GM12892 (cell line): Measurements from ENCODE around the gene NFKBIA.

Experiments used
- DNase-seq: peaks from one replicate; pipeline ENCODE4 v3.0.0; 2011; ENCODE audit not compliant: insufficient read length
- FAIRE-seq: peaks from 2 replicates; lab custom pipeline; 2011; peaks lifted over from hg19 to GRCh38; lab: Jason Lieb, UNC
- POLR2A ChIP-seq: IDR thresholded peaks from 2 replicates; pipeline ENCODE4 v1.6.1; 2011; ENCODE audit warnings: low read depth, low read length, control low read depth
- POLR2AphosphoS5 ChIP-seq: IDR thresholded peaks from 2 replicates; pipeline ENCODE4 v1.6.1; 2011; ENCODE audit warnings: low read depth, low read length, control low read depth
- TAF1 ChIP-seq: IDR thresholded peaks from 2 replicates; pipeline ENCODE4 v1.6.1; 2011; ENCODE audit warnings: low read depth, mild to moderate bottlenecking, control low read depth, low read length, borderline replicate concordance

The NFKBIA gene

DNA sequence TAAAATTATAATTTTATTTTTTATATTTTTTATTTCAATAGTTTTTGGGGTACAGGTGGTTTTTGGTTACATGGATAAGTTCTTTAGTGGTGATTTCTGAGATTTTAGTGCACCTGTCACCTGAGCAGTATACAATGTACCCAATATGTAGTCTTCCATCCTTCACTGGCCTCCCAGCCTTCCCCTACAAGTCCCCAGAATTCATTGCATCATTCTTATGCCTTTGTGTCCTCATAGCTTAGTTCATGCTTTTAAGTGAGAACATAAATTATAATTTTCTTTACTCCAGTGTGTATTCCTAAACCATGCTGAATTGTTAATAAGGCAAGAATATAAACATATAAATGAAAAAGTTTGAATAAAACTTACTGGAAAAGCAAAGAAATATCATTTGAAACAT lies 19.1 kb upstream of the NFKBIA start:
- DNase-seq (no peak), FAIRE-seq (no peak)
- TF ChIP-seq TAF1 (no peak), POLR2AphosphoS5 (no peak), POLR2A (no peak)

DNA sequence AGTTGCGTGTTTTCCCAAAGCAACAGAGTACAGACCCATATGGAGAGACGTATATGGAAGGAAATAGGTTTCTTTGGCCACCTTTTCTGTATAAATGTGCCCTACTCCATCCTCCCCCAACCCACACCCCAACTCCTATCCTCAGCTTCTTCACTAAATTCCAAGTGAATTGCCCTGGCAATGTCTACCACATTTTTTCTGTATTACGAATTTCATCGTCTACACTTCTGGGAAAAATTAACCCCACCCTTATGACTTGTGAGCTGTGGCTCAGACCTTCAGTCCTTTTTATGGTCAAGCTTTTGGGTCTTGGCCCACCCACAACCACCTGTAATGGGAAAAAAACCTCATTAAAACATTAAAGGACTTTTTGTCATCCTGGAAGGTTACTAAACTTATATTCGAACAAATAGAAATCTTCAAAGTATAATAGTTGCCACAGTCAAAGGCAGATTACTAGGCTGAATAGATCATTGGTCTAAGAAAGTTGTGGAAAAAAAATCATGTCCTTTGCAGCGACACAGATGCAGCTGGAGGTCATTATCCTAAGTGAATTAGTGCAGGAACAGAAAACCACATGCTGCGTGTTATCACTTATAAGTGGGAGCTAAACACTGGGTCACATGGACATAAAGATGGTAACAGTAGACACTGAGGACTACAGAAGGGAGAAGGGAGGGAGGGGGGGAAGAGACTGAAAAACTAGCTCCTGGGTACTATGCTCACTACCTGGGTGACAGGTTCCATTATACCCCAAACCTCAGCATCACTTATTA lies 15.7 kb upstream of the NFKBIA start:
- DNase-seq: no peak
- FAIRE-seq: no peak
- no peak for TF ChIP-seq TAF1
- TF ChIP-seq POLR2A: no peak
- no peak for TF ChIP-seq POLR2AphosphoS5

DNA sequence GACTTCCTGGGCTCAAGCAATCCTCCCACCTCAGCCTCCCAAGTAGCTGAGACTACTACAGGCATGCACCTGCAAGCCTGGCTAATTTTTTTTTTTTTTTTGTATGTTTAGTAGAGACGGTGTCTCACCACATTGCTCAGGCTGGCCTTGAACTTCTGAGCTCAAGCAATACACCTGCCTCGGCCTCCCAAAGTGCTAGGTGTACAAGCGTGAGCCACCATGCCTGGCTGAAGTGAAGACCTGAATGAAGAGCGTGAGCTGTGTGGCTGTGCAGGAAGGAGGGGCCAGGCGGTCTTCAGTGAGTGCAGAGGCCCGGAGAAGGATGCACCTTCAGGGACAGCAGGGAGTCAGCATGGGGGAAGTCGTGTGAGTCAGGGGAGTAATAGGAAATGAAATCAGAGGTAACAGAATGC lies 14.9 kb upstream of the NFKBIA start:
- TF ChIP-seq POLR2AphosphoS5: no peak
- no peak for TF ChIP-seq POLR2A
- no peak for TF ChIP-seq TAF1
- DNase-seq (no peak), FAIRE-seq (no peak)

DNA sequence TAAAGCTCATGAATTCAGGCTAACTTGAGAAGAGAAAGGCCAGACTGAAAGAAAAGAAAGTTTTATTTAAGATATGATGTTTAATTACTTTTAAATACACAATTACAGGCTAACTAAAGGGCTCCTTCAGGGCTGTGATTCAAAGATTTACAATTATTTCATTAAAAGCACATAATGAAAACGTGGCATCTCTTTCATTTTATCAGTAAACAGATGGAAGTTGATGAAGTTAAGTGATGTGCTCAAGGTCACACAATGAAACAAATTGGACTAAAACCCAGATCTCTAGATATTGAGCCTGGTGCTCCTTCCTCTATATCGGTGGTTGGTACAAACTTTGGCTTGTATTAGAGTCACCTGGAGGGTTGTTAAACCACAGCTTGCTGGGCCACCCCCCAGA lies 13.5 kb upstream of the NFKBIA start:
- no peak for DNase-seq
- no peak for TF ChIP-seq POLR2A
- no peak for TF ChIP-seq POLR2AphosphoS5
- no peak for TF ChIP-seq TAF1
- no peak for FAIRE-seq

DNA sequence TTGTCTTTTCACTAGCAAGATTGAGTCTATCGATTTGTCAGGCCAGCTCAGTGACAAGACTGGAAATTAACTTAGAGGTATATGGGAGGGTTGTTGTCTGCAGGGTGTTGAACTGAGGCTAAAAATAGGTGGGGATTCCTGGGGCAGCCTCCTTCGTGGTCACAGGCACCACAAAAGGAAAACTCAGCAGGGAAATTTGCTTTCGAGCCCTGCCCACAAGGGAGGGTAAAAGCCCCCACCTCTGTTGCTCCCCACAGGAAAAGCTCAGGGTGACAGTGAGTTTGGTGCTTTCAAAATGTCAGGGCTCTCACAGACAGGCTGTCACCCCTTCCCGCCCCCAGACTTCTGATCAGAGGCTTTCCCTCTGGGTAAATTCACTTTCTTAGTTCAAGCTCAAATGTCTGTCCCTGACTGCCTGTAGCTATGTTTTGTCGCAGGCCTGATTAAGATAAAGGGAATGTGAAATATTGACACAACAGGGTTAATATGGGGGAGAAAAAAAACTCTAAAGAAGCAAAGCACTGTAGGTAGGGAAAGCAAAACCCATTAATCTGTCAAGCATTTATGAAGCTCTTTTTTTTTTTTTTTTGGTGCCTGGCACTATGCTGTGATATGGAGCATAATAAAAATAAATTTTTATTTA lies 11.7 kb upstream of the NFKBIA start:
- no peak for TF ChIP-seq TAF1
- no peak for TF ChIP-seq POLR2A
- no peak for TF ChIP-seq POLR2AphosphoS5
- DNase-seq: no peak
- FAIRE-seq: peak; percentile 48

DNA sequence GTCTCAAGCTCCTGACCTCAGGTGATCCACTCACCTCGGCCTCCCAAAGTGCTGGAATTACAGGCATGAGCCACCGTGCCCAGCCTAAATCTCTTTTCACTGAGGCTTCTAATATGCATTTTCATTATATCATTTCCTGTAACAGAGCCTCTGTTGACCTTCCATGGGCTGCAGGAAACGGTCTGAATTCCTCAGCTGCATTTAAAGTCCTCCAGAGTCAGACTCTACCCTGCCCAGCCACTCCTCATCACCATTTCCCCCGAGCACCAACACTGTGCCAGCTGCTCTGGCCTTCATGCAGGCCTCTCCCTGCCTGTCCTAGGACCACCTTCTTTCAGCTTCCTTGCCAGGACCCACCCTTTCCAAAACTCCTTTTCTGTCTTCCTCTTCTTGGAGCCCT lies 9.8 kb upstream of the NFKBIA start:
- FAIRE-seq (no peak), DNase-seq (no peak)
- TF ChIP-seq TAF1: no peak

DNA sequence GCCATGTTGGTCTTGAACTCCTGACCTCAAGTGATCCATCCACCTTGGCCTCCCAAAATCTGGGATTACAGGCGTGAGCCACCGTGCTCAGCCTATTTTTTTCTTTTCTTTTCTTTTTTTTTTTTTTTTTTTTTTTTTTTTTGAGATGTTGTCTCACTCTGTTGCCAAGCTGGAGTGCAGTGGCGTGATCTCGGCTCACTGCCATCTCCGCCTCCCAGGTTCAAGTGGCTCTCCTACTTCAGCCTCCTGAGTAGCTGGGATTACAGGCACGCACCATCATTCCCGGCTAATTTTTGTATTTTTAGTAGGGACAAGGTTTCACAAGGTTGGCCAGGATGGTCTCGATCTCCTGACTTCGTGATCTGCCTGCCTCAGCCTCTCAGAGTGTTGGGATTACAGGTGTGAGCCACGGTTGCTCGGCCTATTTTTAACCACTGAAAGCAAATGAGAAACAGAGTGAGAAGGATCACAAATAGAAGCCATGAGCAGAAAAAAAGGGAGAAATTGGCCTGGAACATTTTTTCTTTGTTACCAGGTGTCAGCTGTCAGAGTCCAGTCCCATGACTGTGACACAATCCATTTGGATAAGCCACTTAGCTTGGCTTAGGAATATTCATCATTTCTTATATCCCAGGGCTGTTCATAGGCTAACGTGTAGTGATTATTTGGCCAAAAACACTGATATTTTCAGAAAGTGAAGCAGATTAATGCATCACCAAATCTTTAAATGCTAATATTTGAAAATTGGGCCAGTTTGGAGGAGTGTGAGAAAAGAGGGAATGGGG lies 7.9 kb upstream of the NFKBIA start:
- FAIRE-seq: no peak
- no peak for DNase-seq
- TF ChIP-seq POLR2AphosphoS5: no peak
- TF ChIP-seq TAF1: no peak
- TF ChIP-seq POLR2A: no peak

DNA sequence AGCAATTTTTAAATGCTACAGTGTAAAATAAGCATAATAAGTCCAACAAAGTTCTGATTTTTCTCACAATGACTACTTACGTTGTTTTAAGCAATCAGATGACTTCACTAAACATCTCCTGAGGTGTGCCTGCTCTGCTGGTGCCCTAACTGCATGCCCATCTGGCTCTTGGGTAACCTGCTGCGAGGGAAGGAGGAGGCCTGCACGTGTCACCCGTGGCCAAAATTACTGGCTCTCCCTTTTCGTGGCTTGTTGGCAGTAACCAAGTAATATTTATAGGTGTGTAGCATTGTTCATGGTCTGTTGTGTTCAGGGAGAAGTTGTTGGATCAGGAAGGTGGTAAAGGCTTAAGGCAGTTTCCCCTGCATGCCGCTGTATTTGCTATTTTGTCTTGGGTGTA lies 6.3 kb upstream of the NFKBIA start:
- no peak for TF ChIP-seq POLR2A
- no peak for TF ChIP-seq TAF1
- no peak for TF ChIP-seq POLR2AphosphoS5
- FAIRE-seq (no peak), DNase-seq (no peak)

DNA sequence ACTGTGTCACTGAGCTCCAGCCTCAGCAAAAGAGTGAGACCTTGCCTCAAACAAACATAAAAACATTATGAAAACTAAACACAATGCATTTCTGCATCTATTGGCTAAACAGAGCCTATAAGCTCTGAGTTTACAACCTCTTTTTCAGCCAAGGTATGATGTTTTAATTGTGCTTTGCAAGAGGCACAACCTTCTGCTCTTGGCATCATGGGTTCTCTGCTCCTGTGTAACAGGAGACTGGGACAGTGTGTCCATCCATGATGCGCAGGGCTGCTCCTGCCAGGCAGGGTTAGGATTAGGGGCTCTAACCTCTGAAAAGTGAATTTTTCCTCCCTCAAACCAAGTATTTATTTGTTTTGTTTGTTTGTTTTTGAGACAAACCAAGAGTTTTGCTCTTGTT lies 5.0 kb upstream of the NFKBIA start:
- FAIRE-seq: no peak

DNA sequence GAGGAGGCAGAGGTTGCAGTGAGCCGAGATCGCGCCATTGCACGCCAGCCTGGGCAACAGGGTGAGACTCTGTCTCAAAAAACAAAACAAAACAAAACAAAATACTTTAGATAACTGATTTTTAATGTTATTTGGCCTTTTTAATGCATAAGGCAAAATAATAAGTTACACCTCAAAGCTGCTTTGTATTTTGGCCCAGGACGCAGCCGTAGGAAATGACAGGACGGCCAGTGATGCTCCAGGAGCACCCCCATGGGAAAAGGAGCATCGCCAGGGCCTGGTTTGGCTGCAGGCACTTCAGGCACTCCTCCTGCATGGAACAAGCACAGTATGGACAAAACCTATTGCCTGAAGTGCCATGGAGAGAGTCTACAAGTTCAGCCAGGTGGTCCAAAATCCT lies 3.5 kb upstream of the NFKBIA start:
- no peak for TF ChIP-seq POLR2AphosphoS5
- no peak for TF ChIP-seq TAF1
- TF ChIP-seq POLR2A: no peak
- FAIRE-seq (no peak), DNase-seq (no peak)

More for the DNA sequence above, 5.0 kb upstream of the NFKBIA start:
- no peak for DNase-seq
- no peak for TF ChIP-seq POLR2A
- no peak for TF ChIP-seq TAF1
- no peak for TF ChIP-seq POLR2AphosphoS5

DNA sequence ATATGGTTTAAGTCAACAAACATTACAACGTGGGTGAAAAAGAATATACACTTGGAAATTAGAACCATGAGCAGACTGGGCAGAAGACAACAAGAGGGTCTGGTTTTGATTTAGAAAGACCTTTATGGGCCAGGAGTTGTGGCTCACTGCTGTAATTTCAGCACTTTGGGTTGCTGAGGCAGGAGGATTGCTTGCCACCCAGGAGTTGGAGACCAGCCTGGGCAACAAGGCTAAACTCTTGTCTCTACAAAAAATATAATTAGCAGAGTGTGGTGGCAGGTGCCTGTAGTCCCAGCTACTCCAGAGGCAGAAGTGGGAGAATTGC lies 2.7 kb upstream of the NFKBIA start:
- DNase-seq (no peak), FAIRE-seq (no peak)
- no peak for TF ChIP-seq POLR2A
- TF ChIP-seq POLR2AphosphoS5: no peak
